Smooth muscle cell of the brain vasculature (primary cell): ENCODE results near the gene HPN.
A peak's percentile ranks its signal among the peaks of the same experiment; 100 is the strongest.

Source experiments
- DNase-seq: peaks from one replicate; pipeline ENCODE4 v3.0.0-alpha.2; 2012; ENCODE audit warnings: low read depth, low spot score

The HPN gene

DNA sequence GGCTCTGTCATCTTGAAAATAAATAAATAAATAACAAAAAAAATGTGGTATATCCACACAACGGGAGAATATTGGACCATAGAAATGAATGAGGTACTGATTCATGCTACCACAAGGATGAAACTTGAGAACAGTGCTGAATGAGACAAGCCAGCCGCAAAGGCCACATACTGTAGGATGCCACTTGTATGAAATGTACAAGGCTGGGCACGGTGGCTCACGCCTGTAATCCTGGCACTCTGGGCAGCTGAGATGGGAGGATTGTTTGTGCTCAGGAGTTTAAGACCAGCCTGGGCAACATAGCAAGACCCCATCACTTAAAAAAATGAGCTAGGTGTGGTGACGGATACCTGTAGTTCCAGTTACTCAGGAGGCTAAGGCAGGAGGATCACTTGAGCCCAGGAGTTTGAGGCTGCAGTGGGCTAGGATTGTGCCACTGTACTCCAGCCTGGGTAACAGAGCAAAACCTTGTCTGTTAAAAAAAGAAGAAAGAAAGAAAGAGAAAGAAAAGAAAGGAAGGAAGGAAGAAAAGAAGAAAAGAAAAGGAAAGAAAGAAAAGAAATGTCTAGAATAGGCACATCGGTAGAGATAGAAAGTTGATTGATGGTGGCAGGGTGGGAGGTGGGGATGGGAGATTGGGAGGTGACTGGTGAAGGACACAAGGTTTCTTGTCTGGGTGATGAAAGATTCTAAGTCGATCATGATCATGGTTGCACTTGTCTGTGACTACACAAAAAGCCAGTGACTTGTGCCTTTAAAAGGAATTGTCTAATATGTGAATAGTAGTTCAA, 20.3 kb downstream of the HPN start:
- no peak for DNase-seq

DNA sequence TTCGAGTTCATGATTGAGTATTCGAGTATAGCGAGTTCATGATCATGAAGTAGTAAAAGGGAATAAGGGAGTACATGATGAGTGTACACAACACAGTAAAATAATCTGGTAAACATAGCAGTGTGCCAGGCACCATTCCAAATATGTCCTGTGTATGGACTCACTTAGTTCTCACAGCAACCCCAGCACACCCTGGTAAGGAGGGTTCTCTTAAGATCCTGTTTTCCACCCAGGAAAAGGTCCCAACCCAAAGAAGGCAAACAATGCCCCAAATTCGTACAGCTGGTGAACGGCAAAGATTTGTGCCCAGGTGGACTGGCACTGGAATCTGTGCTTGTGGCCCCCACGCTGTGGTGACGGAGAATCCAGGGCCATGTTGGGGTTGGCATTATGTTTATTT, 21.4 kb downstream of the HPN start:
- DNase-seq: no peak

DNA sequence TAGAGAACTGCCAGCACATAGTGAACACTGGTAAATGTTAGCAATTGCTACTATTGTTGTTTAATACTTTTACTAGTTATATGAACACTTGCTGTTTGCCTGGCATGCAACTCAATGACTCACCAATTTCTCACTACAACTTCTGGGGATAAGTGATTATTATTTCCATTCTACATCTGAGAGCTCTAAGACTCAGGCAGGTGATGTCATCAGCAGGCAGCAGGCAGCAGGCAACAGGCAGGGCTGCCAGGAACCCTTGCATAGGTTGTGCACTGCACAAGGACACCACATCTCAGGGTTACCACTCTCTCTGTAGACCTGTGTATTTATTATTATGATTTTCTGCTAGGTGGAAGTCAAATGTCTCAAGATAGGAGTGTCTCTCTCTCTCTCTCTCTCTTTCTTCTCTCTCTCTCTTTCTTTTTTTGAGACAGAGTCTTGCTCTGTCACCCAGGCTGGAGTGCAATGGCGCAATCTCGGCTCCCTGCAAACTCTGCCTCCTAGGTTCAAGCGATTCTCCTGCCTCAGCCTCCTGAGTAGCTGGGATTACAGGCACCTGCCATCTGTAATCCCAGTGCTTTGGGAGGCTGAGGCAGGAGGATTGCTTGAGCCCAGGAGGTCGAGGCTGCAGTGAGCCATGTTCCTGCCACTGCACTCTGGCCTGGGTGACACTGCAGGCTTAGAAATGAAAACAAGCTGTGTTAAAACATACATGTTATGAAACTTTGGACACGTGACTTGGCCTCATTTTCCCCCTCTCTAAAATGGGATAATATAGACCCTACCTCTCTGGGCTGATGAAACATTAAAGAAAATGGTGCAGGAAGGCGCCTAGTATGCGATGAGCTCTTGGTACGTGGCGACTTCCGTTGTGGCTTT, 22.7 kb downstream of the HPN start:
- DNase-seq: no peak

DNA sequence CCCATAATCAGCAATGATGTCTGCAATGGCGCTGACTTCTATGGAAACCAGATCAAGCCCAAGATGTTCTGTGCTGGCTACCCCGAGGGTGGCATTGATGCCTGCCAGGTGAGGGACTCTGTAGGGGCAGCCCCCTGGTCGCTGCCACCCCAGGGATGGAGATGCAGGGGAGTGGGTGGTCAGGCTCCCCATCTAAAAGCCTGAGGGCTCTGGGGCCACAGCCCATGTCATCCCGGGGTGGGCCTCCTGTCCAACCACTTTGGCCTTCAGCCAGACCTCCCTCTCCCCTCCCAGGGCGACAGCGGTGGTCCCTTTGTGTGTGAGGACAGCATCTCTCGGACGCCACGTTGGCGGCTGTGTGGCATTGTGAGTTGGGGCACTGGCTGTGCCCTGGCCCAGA, 24.1 kb downstream of the HPN start:
- no peak for DNase-seq

DNA sequence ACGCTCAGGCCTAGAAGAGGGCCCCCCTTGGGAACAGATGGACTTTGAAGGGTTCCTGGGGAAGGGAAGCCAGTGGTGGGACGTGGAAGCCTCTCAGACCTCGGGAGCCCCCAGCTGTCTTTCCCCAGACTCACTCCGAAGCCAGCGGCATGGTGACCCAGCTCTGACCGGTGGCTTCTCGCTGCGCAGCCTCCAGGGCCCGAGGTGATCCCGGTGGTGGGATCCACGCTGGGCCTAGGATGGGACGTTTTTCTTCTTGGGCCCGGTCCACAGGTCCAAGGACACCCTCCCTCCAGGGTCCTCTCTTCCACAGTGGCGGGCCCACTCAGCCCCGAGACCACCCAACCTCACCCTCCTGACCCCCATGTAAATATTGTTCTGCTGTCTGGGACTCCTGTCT, 24.6 kb downstream of the HPN start:
- no peak for DNase-seq

DNA sequence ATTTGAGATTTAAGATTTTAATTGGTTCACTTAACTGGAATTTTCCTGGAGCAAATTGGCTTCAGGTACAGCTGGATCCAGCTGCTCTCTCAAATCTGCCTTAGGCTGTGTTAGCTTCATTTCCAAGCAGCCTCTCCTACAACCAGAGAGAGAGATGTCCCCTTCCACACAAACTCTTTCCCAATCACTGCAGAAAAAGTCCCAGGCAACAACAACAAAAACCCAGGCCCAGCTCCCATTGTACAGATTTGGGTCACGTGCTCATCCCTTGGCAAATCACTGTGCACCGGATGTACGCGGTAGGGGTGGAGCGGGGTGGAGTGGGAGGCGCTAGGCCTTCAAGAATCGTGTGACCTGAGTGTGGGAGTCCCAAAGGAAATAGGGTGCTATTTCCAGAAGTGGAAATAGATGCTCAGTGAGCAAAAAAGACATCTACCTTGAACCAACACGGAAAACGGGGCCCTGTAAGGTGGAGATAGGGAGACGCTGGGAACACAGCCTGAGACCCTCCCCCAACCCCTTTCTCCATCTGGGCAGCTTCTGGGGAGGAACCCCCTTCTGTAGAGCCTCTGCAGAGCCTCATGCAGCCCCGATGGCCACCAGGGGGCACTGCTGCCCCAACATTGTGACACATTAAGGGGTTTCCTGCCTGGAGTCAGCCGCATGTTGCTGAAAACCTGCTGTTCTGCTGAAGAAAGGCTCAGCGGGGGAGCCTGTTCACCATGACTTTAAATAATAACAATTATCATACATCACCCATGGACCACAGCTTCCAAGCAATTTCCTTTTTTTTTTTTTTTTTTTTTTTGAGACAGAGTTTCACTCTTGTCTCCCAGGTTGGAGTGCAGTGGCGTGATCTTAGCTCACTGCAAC, 25.4 kb downstream of the HPN start:
- peak; percentile 65 for DNase-seq

DNA sequence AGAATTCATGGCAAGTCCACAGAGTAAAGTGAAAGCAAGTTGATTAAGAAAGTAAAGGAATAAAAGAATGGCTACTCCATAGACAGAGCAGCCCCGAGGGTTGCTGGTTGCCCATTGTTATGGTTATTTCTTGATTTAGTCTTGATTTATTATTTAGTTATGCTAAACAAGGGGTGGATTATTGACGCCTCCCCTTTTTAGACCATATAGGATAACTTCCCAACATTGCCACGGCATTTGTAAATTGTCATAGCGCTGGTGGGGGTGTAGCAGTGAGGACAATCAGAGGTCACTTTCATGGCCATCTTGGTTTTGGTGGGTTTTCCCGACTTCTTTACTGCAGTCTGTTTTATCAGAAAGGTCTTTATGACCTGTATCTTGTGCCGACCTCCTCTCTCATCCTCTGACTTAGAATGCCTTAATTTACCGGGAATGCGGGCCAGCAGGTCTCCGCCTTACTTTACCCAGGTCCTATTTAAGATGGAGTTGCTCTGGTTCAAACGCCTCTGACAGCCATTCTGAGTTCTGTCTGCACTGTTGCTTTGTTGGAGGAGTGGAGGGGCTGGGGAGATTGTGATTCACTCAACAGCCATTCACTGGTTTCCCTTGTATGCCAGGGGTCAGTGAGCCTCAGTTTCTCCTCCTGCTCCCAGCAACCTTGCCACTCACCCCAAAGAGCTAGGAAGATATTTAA, 27.6 kb downstream of the HPN start:
- no peak for DNase-seq

DNA sequence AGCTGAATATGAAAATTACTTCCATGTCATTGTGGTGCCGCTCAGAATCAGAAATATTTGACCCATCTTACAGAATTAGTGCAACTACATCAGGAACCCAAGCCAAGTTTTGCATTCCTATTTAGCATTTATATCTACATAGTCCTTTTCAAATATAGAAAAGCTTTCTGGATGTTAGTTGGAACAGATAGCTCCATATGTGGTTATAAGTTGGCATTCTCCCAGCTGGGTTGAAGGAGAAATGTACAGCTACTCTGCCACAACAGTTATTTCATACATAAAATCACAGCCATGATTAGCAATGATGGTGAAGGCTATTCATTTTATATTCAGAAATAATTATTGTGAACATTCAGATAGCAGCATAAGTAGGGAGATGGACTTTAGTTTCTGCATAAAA, 28.2 kb downstream of the HPN start:
- no peak for DNase-seq

DNA sequence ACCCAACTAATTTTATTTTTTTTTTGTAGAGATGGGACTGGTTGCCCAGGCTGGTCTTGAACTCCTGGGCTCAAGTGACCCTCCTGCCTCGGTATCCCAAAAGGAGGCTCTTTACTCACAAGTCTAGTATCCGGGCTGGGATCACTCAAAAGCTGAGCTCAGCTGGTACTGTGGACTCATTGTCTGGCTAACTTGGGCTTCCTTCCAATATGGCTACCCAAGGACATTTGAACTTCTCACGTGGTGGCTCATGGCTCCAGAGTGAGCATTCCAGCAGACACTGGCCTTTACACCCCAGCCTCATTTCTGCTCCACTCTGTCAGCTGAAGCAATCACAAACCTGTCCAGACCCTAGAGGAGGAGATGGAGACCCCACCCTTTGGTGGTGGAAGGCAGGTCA, 28.9 kb downstream of the HPN start:
- DNase-seq: no peak

DNA sequence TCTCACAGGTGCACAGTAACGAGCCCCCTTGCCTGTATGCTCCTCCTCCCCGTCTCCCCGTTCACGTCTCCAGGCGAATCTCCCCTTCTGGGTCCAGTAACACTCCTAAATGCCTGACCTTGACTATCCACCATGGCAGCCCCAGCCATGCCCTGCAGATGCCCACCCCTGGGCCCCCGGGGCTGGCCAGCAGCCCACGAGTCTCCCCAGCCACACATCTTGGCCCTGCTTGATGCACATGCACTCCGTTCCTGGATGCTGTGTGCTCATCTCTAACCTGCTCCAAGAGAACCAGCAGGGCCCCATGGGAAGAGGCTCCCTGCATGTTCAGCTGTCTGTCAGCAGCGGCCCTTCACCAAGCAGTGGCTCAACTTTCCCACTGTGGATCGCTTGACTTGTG, 32.0 kb downstream of the HPN start:
- DNase-seq: no peak

DNA sequence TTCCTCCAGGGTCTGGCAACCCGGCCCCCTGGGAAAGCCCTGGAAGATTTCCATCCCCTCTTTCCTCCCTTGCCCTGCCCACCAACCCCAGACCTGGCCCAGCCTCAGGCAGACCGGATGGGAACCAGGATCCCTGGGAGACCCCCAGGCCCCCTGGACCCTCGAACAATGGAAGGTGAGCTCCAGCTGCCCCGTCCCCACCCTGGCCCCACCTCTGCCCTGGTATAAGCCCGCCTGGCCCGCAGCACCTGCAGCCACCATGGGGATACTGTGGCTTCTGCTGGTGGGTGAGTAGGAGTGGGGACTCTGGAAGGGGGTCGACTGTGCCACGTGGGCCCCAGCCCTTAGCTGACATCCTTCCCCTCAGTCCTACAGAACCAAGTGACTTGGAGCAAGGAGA, 32.4 kb downstream of the HPN start:
- DNase-seq: no peak

DNA sequence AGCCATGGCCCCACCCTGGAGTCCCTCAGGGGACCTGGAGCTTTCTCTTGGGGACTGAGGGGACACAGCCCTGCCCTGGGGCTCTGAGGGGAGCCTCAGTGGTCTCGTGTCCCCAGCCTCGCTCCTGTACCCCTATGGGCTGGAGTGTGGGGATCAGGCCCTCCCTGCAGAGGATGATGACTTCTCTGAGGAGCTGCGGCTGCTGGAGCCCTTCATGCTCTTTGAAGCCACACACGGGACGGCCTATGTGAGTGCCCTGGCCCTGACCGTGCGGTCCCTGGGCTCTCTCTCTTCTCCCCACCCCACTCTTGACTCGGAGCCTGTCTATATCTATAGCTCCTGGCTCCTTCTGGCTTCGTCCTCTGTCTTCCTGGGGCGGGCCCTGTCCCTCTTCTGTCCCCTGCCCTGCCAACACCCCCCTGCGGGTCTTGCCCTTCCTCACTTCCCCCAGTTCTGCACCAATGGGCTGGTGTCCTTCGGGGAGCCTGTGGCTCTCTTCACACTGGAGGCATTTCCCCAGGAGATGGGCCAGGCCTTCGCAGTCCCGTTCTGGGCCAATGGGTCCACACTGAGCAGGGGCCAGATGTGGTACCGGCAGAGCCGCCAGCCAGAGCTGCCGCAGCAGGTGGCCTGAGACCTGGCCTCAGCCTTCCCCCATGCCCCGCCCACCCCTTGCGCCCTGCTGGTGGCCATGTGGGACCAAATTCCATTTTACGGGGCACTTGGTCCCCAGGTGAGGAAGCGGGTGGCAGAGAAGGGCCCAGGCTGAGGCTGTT, 33.1 kb downstream of the HPN start:
- no peak for DNase-seq

DNA sequence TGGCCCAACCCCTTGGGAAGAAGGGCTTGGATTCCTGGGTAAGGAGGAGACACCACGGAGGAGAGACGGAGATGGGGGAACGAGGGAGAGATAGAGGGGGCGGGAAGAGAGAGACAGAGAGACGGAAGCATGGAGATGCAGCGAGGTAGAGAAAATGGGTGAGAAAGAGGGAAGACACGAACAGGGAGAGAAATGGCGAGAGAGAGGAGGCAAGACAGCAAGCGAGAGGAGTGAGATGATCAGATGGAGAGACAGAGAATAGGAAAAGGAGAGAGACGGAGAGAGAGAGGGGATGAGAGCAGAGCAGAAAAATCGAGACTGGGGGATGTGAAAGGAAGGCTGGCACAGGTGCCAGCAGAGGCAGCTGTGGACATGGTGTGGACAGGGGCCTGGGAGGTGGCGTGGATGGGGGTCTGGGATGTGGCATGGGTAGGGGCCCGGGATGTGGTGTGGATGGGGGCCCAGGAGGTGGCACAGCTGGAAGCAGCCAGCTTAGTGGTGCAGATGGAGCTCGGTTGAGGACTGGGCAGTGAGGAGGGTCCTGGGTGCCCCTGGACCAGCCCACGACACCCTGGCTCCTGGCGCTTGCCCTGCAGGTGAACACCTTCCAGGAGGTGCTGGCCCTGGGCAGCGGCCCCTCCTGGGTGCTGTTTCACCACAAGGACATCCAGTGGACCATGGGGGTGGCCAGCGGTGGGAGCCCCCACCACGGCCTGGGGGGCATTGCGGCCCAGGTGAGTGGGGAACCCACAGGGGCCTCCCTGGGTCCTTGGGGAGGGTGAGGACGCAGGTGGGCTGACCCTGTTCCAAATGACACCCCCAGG, 33.9 kb downstream of the HPN start:
- no peak for DNase-seq

DNA sequence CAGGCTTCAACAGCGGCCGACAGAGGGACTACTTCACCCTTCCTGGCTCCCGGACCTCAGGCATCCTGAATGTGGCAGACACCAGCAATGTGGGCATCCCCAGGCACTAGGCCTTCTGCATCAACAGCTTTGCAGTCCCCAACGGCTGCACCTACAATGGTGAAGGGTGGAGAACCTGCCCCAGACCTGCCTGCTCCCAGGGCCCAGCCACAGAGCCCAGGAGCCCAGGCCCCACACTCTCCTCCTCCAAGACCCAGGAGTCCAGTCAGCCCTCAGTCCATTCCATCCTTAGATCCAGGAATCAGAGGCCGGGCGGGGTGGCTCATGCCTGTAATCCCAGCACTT, 34.5 kb downstream of the HPN start:
- no peak for DNase-seq

DNA sequence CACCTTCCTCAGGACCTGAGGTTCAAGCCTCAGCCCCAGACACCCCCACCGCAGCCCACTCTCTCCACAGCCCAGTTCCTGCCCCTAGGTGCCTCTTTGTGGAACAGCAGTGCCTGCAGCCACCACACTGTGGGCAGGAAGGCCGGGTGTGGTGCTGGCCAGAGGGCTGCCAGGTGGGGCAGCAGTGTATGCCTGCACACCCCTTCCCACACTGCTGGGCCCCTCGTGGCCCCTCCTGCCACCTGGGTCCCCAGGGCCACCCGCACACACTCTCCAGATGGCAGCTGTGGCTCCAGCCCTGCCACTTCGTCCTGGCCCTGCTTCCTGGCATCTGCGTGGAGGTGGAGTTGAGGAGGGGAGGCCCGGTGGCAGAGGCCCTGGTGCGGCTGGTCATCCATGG, 35.1 kb downstream of the HPN start:
- no peak for DNase-seq

DNA sequence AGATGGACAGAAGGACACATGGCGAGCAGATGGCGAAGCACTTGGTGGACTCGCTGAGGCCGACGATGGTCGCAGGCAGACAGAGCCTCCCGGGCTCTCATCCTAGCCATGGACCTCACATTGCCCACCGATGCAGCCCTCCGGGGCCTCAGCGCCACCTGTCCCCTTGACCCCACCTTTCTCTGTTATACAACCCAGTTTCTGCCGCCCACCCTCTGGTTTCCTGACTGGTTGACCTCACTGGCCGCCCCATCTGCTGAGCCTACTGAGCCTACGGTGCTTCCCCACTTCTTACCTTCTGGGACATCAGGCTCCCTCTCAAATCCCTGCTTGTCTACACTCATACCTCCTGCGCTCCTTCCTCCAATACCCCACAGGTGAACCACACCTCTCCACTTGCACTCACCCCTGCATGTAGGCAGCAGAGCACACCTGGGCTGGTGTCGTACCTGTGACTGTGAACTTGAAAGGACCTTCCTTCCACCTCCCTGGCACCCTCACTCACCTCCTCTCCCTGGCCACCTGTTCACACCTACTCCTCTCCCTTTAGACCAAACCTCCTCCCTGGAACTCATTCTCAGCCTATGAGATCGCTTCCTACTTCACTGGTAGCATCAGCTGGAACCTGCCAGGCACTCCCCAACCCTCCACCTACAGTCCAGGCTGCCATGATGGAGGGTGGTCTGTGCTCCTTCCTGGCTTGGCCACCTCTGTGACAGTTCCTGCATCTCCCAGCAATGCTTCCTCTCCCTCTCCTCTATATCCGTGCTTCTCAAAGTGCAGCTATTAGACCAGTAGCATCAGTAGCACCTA, 36.1 kb downstream of the HPN start:
- no peak for DNase-seq

DNA sequence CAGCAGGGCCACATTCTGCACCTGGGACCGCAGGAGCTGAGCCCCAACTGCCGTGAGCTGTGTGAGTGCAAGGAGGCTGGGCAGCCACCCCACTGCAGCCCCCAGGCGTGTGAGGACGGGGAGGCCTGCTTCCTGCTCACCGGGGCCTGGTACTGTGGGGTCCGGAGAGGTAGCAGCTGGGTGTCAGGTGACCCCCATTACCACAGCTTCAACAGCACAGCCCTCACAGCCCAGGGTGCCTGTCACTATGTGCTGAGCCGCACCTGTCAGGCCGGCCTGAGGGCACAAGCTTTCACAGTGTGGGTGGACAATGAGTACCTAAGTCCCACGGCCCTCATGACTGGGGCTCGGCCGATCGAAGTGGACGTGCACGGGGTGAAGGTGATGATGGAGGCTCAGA, 38.3 kb downstream of the HPN start:
- no peak for DNase-seq

DNA sequence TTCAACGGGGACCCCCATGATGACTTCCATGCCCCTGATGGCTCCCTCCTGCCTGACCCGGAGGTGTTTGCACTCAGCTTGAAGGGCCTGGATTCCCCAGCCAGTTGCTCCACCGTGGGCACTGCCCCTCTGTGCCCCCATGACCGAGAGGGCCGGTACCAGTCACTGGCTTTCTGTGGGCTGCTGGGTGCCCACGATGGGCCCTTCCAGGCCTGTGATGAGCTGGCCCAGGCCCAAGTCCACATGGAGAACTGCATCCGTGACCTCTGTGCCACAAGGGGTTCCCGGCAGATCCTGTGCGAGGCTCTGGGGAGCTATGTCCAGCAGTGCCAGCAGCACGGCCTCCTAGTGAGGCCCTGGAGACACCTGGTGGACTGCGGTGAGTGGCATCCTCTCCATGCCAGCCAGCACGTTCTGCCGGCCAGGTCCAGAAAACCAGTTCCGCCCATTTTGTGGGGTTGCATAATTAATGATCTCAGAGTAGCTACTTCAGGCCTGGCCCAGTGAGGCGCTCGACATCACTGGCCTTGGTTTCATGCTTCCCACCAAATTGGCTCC, 39.2 kb downstream of the HPN start:
- no peak for DNase-seq

DNA sequence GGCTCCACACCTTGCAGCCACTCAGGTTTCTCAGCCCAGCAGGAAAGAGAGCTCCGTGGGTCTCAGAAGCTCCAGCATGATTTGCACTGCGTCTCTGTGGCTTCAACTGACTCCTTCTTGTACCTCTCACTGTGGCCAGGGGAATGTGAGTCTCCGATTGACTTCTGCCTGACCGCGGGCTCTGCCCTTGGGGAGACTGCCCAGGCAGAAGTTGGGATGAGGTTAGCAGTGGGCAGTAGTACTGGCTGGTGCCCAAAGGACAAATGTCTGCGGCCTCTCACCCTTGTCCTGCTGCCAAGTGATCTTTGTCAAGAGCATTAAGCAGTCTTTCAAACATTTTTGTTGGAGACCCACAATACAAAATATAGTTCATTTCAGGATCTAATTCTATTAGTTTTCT, 39.7 kb downstream of the HPN start:
- DNase-seq: no peak
